Kidney (tissue), 14 donors: ENCODE results near the gene ALDOC. TPM values are rescaled to one million over a fixed set of nuclear protein-coding genes. Genes with fewer than 3 reads are reported as not detected.

Experiments
- DNase-seq, 5 donors: peaks; one replicate each; pipeline ENCODE4 v3.0.0-alpha.2; 2013 to 2020
- FAIRE-seq: peaks from 2 replicates; lab custom pipeline; 2012; peaks lifted over from hg19 to GRCh38; lab: Jason Lieb, UNC
- H3K27ac ChIP-seq, 2 donors: one replicate each; pipeline ENCODE4 v1.7.0; 2013; ENCODE audit warnings: low read depth in 2 of 2, low read length in 2 of 2, inconsistent platforms in 1 of 2
- H3K27me3 ChIP-seq: one replicate; pipeline ENCODE4 v1.7.1; 2013; ENCODE audit warnings: low read length, inconsistent platforms; ENCODE audit not compliant: control insufficient read depth, insufficient read depth
- H3K36me3 ChIP-seq, 3 donors: one replicate each; pipeline versions ENCODE4 v1.7.0 to v1.7.1; 2013; ENCODE audit warnings: low read length in 3 of 3, control low read depth in 1 of 3, inconsistent platforms in 1 of 3; ENCODE audit not compliant: insufficient read depth in 3 of 3, control insufficient read depth in 2 of 3
- H3K4me1 ChIP-seq, 3 donors: one replicate each; pipeline versions ENCODE4 v1.7.0 to v1.7.1; 2013; ENCODE audit warnings: low read length in 3 of 3, inconsistent platforms in 1 of 3, low read depth in 1 of 3; ENCODE audit not compliant: control insufficient read depth in 2 of 3, insufficient read depth in 2 of 3
- H3K4me3 ChIP-seq, 3 donors: one replicate each; pipeline versions ENCODE4 v1.7.0 to v1.8.1; 2013; ENCODE audit warnings: low read length in 3 of 3, control low read depth in 1 of 3, inconsistent platforms in 1 of 3
- H3K9ac ChIP-seq, 3 donors: one replicate each; pipeline versions ENCODE4 v1.7.0 to v1.7.1; 2013; ENCODE audit warnings: low read length in 3 of 3, control low read depth in 1 of 3, inconsistent platforms in 1 of 3
- H3K9me3 ChIP-seq, 3 donors: one replicate each; pipeline versions ENCODE4 v1.7.0 to v1.7.1; 2013; ENCODE audit warnings: low read length in 3 of 3, control low read depth in 1 of 3, inconsistent platforms in 1 of 3; ENCODE audit not compliant: control insufficient read depth in 2 of 3, insufficient read depth in 1 of 3
- CTCF ChIP-seq: IDR thresholded peaks from 3 replicates; pipeline ENCODE4 v1.5.1; 2012; ENCODE audit warnings: mild to moderate bottlenecking, moderate library complexity, borderline replicate concordance; ENCODE audit not compliant: insufficient read depth; ENCODE audit errors: extremely low read depth
- intact Hi-C: fragments of 100-400 bp; cut with DNase I; formaldehyde crosslinking; loops from one replicate; pipeline ENCODE4 v1.11.1; 2022
- polyA plus RNA-seq: library from polyadenylated mRNA; stranded (reverse); fragments of 350-450 nt; fragmentation: Illumina TruSeq; extraction: RNeasy Lipid Tissue Mini Kit (QIAGEN cat#74804); gene quantifications from one replicate; pipeline ENCODE4 v1.2.3, GENCODE V29; 2014; ENCODE audit warnings: low read depth, low replicate concordance; ENCODE audit not compliant: insufficient read depth
- total RNA-seq: library from RNA; stranded (reverse); fragmentation: NEBNext Ultra II Directional; extraction: Animal tissue kit (Norgen Biotek cat#: 25700); gene quantifications from one replicate; pipeline ENCODE4 v1.2.1, GENCODE V29; 2021
- donor health status: control.
- donor health status: control.
- donor health status: control.
- donor health status: control.
- donor health status: control.
- donor health status: DM: yes; HTN: yes; CAD: no.
- donor health status: Normal renal cell carcinoma (clear cell type).

The ALDOC gene
- total and polyA plus RNA-seq, 2 donors from 2014 or later: 7.1 to 21.9 TPM

- DNase-seq: no peak
- Histone ChIP-seq H3K36me3 (peaks cover 8 to 49% (median 32%) of the 10 kb centered on the region in 3 donors), H3K9me3 (no peaks in the 10 kb centered on the region), H3K4me3 (no peak overlapping the region), H3K27me3 (no peaks in the 10 kb centered on the region), H3K27ac (no peak overlapping the region), H3K9ac (no peak overlapping the region), H3K4me1 (peaks cover 0 to 3% (median 0%) of the 10 kb centered on the region in 3 donors)
- TF ChIP-seq CTCF: no peak
- FAIRE-seq: no peak
- intact Hi-C loops: no loop called here
These were observed 4.3 kb upstream of the ALDOC start for GRCh38 chr17:28580959-28581358.

- intact Hi-C loops: no loop called here
- peaks cover 8 to 35% (median 23%) of the 10 kb centered on the region in 3 donors for H3K36me3 ChIP-seq
- H3K9me3 ChIP-seq: no peaks in the 10 kb centered on the region
- no peak for TF ChIP-seq CTCF
- H3K27me3 ChIP-seq: no peaks in the 10 kb centered on the region
- H3K27ac ChIP-seq: no peak overlapping the region
- peaks cover 0 to 3% (median 0%) of the 10 kb centered on the region in 3 donors for H3K4me1 ChIP-seq
- H3K4me3 ChIP-seq: no peak overlapping the region
- H3K9ac ChIP-seq: no peak overlapping the region
- no peak for FAIRE-seq
- DNase-seq: no peak
These were observed 2.8 kb upstream of the ALDOC start for GRCh38 chr17:28579526-28579925.

DNA sequence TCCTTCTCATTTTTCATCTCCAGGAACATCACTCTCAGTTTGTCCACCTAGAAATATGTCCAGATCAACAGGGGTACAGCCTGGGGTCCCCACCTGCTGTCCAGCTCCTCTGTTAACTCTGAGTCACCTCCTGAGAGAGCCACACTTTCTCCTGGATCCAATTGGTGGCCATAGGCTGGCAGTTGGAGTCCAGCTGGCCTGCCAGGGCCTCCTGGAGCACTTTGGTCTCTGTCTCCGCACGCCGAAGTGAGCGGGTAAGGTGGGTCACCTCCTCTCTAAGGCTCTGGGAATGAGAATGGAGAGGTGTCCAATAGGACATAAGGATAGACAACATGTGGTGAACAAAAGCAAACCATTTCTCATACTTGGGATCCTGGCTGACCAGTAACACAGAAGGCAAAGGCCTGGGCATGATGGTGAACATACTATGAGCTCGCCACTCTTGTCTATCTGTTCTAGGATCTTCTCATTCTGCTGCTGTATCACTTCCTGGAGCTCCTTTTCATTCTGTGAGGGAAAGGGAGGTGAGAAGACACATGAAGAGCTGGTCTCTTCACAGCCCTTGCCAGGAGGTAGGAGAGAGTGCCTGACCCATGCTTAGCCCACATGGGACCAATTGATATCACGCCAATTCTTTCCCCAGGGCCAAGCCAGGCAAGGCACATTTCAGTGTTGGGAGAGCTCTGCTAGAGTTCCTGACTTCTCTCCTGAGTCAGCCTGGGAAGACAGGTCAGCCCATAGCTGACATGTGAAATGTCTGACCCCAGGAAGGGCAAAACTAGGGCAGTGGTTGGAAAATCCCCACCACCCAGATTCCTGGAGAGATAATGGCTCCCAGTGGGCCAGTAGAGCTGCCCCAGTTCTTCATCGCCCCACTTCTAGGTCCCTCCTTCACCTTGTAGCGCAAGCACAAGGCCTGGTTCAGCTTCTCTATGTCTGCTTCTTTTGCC, 1.8 kb upstream of the ALDOC start:
- H3K4me1 ChIP-seq: peaks cover 0 to 3% (median 0%) of the 10 kb centered on the region in 3 donors
- FAIRE-seq: no peak
- H3K27ac ChIP-seq: no peak overlapping the region
- peaks cover 6 to 25% (median 16%) of the 10 kb centered on the region in 3 donors for H3K36me3 ChIP-seq
- no peak for DNase-seq
- intact Hi-C loops: no loop called here
- TF ChIP-seq CTCF: no peak
- no peaks in the 10 kb centered on the region for H3K9me3 ChIP-seq
- no peak overlapping the region for H3K4me3 ChIP-seq
- H3K27me3 ChIP-seq: no peaks in the 10 kb centered on the region
- no peak overlapping the region for H3K9ac ChIP-seq
